ENCODE data around the gene ATOX1. TPM values are rescaled to one million over a fixed set of nuclear protein-coding genes. Genes with fewer than 3 reads are reported as not detected.

ATOX1 gene
- total and polyA plus RNA-seq, 10 of the 15 experiments (the other 5 are each of a cell fraction or from before 2014, with no cell fraction given), result 130 to 642 (median 245) TPM

DNA sequence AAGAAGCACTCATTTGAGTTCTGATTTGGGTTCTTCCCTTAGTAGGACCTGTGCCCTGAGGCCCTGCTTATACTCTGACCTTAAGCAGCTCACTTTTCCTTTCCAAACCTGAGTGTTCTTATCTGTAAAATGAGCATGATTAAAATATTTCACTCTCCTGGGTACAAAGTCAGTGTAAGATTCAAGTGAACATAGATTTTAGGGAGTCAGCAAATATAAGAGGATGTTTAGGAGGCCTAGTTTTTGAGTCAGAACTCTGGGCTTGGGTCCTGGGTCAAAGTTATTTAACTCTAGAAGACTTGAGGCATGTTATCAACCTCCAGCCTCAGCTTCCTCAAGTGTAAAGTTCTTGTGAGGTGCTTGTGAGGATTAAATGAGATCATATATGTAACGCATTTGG, 63.0 kb downstream of the ATOX1 start (continued):
- TF ChIP-seq EGR1 (IDR thresholded peaks at IDR 0.05; ENCODE audit: borderline replicate concordance in 1 of 2, low read depth in 2 of 2, low read length in 2 of 2), result no peak
- TF ChIP-seq MEF2A (IDR thresholded peaks at IDR 0.05; ENCODE audit: insufficient read depth, low read depth, low read length), result no peak
- no peak for TF ChIP-seq JUND (IDR thresholded peaks at IDR 0.05; ENCODE audit: low read depth, low read length)
- TF ChIP-seq FOS (IDR thresholded peaks at IDR 0.05; ENCODE audit: borderline replicate concordance, extremely low read depth, insufficient read length), result no peak
- TF ChIP-seq ZBED1 (IDR thresholded peaks at IDR 0.05; ENCODE audit: borderline replicate concordance), result no peak
- TF ChIP-seq SUPT20H (IDR thresholded peaks at IDR 0.05; ENCODE audit: borderline replicate concordance, control insufficient read depth, low read depth, low read length), result no peak

GRCh38 chr5:151694035-151694485, 64.4 kb downstream of the ATOX1 start:
- FAIRE-seq, result no peak
- H3K9me3 ChIP-seq (replicated peaks; ENCODE audit: control insufficient read depth, insufficient read depth, low read length), result no peaks in the 10 kb centered on the region
- no peak overlapping the region for H2AFZ ChIP-seq (ENCODE audit: control insufficient read depth, low read depth, low read length)
- ChIA-PET POLR2A (no interaction called here), CTCF (interaction anchor here (1.0 to 1.3 kb wide), 5 partner anchors 11 to 43 kb away, joined by 3 to 5 read pairs (median 5); no protein-coding TSS in a partner anchor), SMC1A (ENCODE audit: uncharacterized antibody, unreplicated experiment) (interaction anchor here (0.5 to 1.7 kb wide), 3 partner anchors 10 to 197 kb away, joined by 3 to 4 read pairs (median 3); no protein-coding TSS in a partner anchor), RAD21 (ENCODE audit: unreplicated experiment) (interaction anchor here (1.0 to 1.3 kb wide), 2 partner anchors 35 to 42 kb away, joined by 3 read pairs; no protein-coding TSS in a partner anchor)
- H3K36me3 ChIP-seq (ENCODE audit: control insufficient read depth in 2 of 2, insufficient read depth in 2 of 2, low read length in 1 of 2), result no peaks in the 10 kb centered on the region
- no peak for DNase-seq (ENCODE audit: low read depth, low spot score)
- no peaks in the 10 kb centered on the region for H3K27me3 ChIP-seq (replicated peaks in 1 of 2; ENCODE audit: control insufficient read depth in 2 of 2, insufficient read depth in 2 of 2, low read length in 1 of 2)
- 100% methylated on average over 3 of the region's 3 CpGs for WGBS (ENCODE audit: insufficient coverage, insufficient replicate concordance, low lambda C conversion rate, missing lambda C conversion rate)
- H3K4me1 ChIP-seq (ENCODE audit: control insufficient read depth, insufficient read depth, low read length), result no peaks in the 10 kb centered on the region
- in situ Hi-C loops (cut with MboI) (no loop called here), intact Hi-C loops (cut with micrococcal nuclease; ENCODE audit: unreplicated experiment) (no loop called here)
- TF ChIP-seq CHD1 (IDR thresholded peaks at IDR 0.05; ENCODE audit: low read depth, low read length) (no peak), SP1 (IDR thresholded peaks at IDR 0.05; ENCODE audit: low read depth, low read length) (no peak)
- TF ChIP-seq, protein P1, sequence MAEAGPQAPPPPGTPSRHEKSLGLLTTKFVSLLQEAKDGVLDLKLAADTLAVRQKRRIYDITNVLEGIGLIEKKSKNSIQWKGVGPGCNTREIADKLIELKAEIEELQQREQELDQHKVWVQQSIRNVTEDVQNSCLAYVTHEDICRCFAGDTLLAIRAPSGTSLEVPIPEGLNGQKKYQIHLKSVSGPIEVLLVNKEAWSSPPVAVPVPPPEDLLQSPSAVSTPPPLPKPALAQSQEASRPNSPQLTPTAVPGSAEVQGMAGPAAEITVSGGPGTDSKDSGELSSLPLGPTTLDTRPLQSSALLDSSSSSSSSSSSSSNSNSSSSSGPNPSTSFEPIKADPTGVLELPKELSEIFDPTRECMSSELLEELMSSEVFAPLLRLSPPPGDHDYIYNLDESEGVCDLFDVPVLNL (IDR thresholded peaks at IDR 0.05; ENCODE audit: low read depth, low read length), result no peak
- no peak overlapping the region for H3K9ac ChIP-seq (ENCODE audit: control insufficient read depth, insufficient read depth, low read length)
- no TSS peak for BruUV-seq (replicated peaks)
- no peak overlapping the region for H3K27ac ChIP-seq (ENCODE audit: control insufficient read depth, insufficient read depth)
- H4K20me1 ChIP-seq (ENCODE audit: control insufficient read depth, insufficient read depth), result no peaks in the 10 kb centered on the region
- ATAC-seq, result no peak
- no peak overlapping the region for H3K4me2 ChIP-seq (ENCODE audit: control insufficient read depth, insufficient read depth)
- no peaks in the 10 kb centered on the region for H3K79me2 ChIP-seq (ENCODE audit: control insufficient read depth, insufficient read depth, low read length)
- no peak overlapping the region for H3K4me3 ChIP-seq

Small RNA genes within 50 kb of the gene (small RNA-seq; reads per million reads assigned to genes)
- gene RN7SKP232, result not detected

Other genes with a start within 250 kb of the ATOX1 start
- gene FAT2, start 167.3 kb downstream of the ATOX1 start, total RNA-seq (2014; rRNA removed), result 0.06 TPM in 1 of 2 replicates, not detected in the other
- gene FAT2, start 167.3 kb downstream of the ATOX1 start, total RNA-seq (2014; rRNA removed; fragmentation: Illumina TruSeq; extraction: Trizol), result not detected in 2 replicates
- gene FAT2, start 167.3 kb downstream of the ATOX1 start, total RNA-seq (2021), result 0.03 TPM in 2 replicates
- gene FAT2, start 167.3 kb downstream of the ATOX1 start, polyA plus RNA-seq (2011; rRNA removed), result 0.03 and 0.04 TPM in 2 replicates
- 0.01 and 0.02 TPM in 2 replicates for gene FAT2, start 167.3 kb downstream of the ATOX1 start, polyA plus RNA-seq (2014; fragmentation: Illumina TruSeq; extraction: Trizol)
- gene FAT2, start 167.3 kb downstream of the ATOX1 start, polyA plus RNA-seq (2014; fragmentation: Nextera tagmentation; extraction: Ambion mirVana), result not detected
- 0.01 TPM in 1 of 2 replicates, not detected in the other for gene FAT2, start 167.3 kb downstream of the ATOX1 start, polyA plus RNA-seq (2014; rRNA removed)
- gene FAT2, start 167.3 kb downstream of the ATOX1 start, polyA plus RNA-seq (2016; fragmentation: Nextera tagmentation; extraction: Ambion mirVana), result under 1 TPM; 0.01 to 0.03 TPM
- gene SPARC, start 71.7 kb downstream of the ATOX1 start, total RNA-seq (2014; rRNA removed), result 49.3 and 52.9 TPM in 2 replicates
- 40.7 and 41.6 TPM in 2 replicates for gene SPARC, start 71.7 kb downstream of the ATOX1 start, total RNA-seq (2014; rRNA removed; fragmentation: Illumina TruSeq; extraction: Trizol)
- gene SPARC, start 71.7 kb downstream of the ATOX1 start, total RNA-seq (2021), result 81.7 and 89.7 TPM in 2 replicates
- gene SPARC, start 71.7 kb downstream of the ATOX1 start, polyA plus RNA-seq (2011; rRNA removed), result 21.3 and 29.6 TPM in 2 replicates
- gene SPARC, start 71.7 kb downstream of the ATOX1 start, polyA plus RNA-seq (2014; fragmentation: Illumina TruSeq; extraction: Trizol), result 49.9 and 70.3 TPM in 2 replicates
- gene SPARC, start 71.7 kb downstream of the ATOX1 start, polyA plus RNA-seq (2014; fragmentation: Nextera tagmentation; extraction: Ambion mirVana), result 10 to 100 TPM; 42.9 to 62.5 TPM
- 51.5 and 62.0 TPM in 2 replicates for gene SPARC, start 71.7 kb downstream of the ATOX1 start, polyA plus RNA-seq (2014; rRNA removed)
- gene SPARC, start 71.7 kb downstream of the ATOX1 start, polyA plus RNA-seq (2016; fragmentation: Nextera tagmentation; extraction: Ambion mirVana), result 100 to 1,000 TPM; 141 to 154 TPM
- 137 and 148 TPM in 2 replicates for gene G3BP1, start 13.3 kb upstream of the ATOX1 start, total RNA-seq (2014; rRNA removed)
- 182 and 190 TPM in 2 replicates for gene G3BP1, start 13.3 kb upstream of the ATOX1 start, total RNA-seq (2014; rRNA removed; fragmentation: Illumina TruSeq; extraction: Trizol)
- gene G3BP1, start 13.3 kb upstream of the ATOX1 start, total RNA-seq (2021), result 255 and 269 TPM in 2 replicates
- gene G3BP1, start 13.3 kb upstream of the ATOX1 start, polyA plus RNA-seq (2011; rRNA removed), result 113 and 119 TPM in 2 replicates
- 158 TPM in 2 replicates for gene G3BP1, start 13.3 kb upstream of the ATOX1 start, polyA plus RNA-seq (2014; fragmentation: Illumina TruSeq; extraction: Trizol)
- 10 to 100 TPM; 49.7 to 52.7 TPM for gene G3BP1, start 13.3 kb upstream of the ATOX1 start, polyA plus RNA-seq (2014; fragmentation: Nextera tagmentation; extraction: Ambion mirVana)
- 86.7 and 87.0 TPM in 2 replicates for gene G3BP1, start 13.3 kb upstream of the ATOX1 start, polyA plus RNA-seq (2014; rRNA removed)
- gene G3BP1, start 13.3 kb upstream of the ATOX1 start, polyA plus RNA-seq (2016; fragmentation: Nextera tagmentation; extraction: Ambion mirVana), result 100 to 1,000 TPM; 416 to 438 TPM
- gene GLRA1, start 166.2 kb upstream of the ATOX1 start, total RNA-seq (2014; rRNA removed), result not detected in 2 replicates
- gene GLRA1, start 166.2 kb upstream of the ATOX1 start, total RNA-seq (2014; rRNA removed; fragmentation: Illumina TruSeq; extraction: Trizol), result not detected in 2 replicates
- not detected in 2 replicates for gene GLRA1, start 166.2 kb upstream of the ATOX1 start, total RNA-seq (2021)
- not detected in 2 replicates for gene GLRA1, start 166.2 kb upstream of the ATOX1 start, polyA plus RNA-seq (2011; rRNA removed)
- not detected in 2 replicates for gene GLRA1, start 166.2 kb upstream of the ATOX1 start, polyA plus RNA-seq (2014; fragmentation: Illumina TruSeq; extraction: Trizol)
- gene GLRA1, start 166.2 kb upstream of the ATOX1 start, polyA plus RNA-seq (2014; fragmentation: Nextera tagmentation; extraction: Ambion mirVana), result not detected
- not detected in 2 replicates for gene GLRA1, start 166.2 kb upstream of the ATOX1 start, polyA plus RNA-seq (2014; rRNA removed)
- not detected for gene GLRA1, start 166.2 kb upstream of the ATOX1 start, polyA plus RNA-seq (2016; fragmentation: Nextera tagmentation; extraction: Ambion mirVana)